Head of caudate nucleus (tissue), 42 donors: ENCODE data around the gene ADM5.
A peak's percentile ranks its signal among the peaks of the same experiment; 100 is the strongest.

ENCODE experiments used
- DNase-seq, 42 donors: peaks; one replicate each; pipeline versions ENCODE4 v3.0.0 to v3.0.0-alpha.2; 2020 to 2021; ENCODE audit warnings: mixed read lengths in 7 of 42
- intact Hi-C: fragments of 100-400 bp; cut with DNase I; formaldehyde crosslinking; loops from one replicate; pipeline ENCODE4 v1.15.0; 2022

ADM5 gene

GRCh38 chr19:49727217-49728030 is 38.0 kb downstream of the ADM5 start:
- peak in 4 of 42 donors; percentile 4 to 40 (median 38) for DNase-seq
- intact Hi-C loops, result no loop called here

GRCh38 chr19:49730166-49730565 is 40.8 kb downstream of the ADM5 start:
- no peak for DNase-seq
- intact Hi-C loops, result no loop called here

GRCh38 chr19:49738268-49738667 is 48.9 kb downstream of the ADM5 start:
- intact Hi-C loops, result no loop called here
- DNase-seq, result no peak

GRCh38 chr19:49739098-49739497 is 49.7 kb downstream of the ADM5 start:
- intact Hi-C loops, result no loop called here
- DNase-seq, result no peak

GRCh38 chr19:49739933-49740332 is 50.5 kb downstream of the ADM5 start:
- DNase-seq, result no peak

More at GRCh38 chr19:49739933-49740332, 50.5 kb downstream of the ADM5 start:
- intact Hi-C loops, result no loop called here
